HG03196 (cell line): ENCODE measurements around the gene GPATCH2L.

ENCODE experiments used
- ATAC-seq: cut with Tn5 transposase; IDR thresholded peaks from one replicate; pipeline ENCODE4 v1.9.1; 2021; ENCODE audit not compliant: unreplicated experiment

Gene GPATCH2L

GRCh38 chr14:76196980-76197695 lies 45.4 kb downstream of the GPATCH2L start:
- no peak for ATAC-seq

DNA sequence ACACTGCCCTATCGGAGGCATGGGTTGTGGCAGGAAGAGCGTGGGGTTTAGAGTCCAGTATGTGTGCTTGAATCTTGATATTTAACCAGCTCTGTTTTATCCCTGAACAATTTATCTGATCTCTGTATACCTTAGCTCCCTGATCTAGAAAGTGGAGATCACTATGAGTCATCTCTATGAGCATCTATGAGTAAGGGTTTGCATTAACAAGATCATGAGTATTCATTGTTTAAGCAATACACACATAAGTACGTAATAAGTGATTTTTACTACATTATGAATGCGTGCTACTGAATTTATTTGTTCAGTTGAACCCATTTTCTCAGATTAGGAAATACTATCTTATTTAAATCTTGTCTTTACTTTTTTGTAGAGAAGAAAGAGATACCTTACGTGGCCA lies 49.4 kb downstream of the GPATCH2L start:
- ATAC-seq: no peak

DNA sequence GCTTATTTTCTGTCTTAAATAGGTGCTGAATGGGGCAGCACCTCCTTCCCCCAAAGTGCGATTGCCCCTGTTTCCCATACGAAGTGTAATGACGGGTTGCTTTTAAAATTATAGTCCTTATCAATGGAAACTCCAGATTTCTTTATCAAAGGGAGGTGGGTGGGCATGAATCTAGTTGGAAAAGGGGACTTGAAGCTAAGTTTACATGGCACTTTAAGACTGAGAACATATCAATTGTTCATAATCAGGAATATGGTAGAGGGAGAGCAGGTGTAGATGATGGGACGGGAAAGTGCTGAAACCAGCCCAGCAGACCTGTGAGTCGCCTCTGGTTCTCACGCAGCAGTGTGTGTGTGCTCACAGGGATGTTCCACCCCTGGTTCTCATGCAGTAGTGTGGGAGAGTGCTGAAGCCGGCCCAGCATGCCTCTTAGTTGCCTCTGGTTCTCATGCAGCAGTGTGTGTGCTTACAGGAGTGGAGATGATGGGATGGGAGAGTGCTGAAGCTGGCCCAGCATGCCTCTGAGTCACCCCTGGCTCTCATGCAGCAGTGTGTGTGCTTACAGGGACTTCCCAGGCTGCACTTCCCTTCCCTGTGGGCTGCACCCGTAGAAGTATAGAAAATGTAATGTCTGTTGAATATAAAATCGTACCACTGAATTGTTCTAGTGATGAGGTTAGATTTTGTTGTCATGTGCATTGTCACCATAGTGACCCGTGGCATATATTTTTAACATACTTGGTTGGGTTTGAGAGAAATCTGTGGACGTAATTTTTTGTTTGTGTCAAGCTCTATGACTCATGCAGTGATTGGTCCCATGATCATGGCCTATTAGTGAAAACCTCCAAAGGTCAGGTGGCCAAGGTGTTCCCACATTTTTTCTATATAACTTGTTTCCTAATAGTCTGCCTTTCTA lies 51.6 kb downstream of the GPATCH2L start:
- ATAC-seq: peak; percentile 65

- ATAC-seq: no peak
Measured at GRCh38 chr14:76204461-76205230, 52.9 kb downstream of the GPATCH2L start.

GRCh38 chr14:76205708-76206107 lies 54.0 kb downstream of the GPATCH2L start:
- ATAC-seq: no peak

GRCh38 chr14:76208340-76208739 lies 56.6 kb downstream of the GPATCH2L start:
- ATAC-seq: no peak

- ATAC-seq: no peak
Measured at GRCh38 chr14:76212242-76212641, 60.5 kb downstream of the GPATCH2L start.

DNA sequence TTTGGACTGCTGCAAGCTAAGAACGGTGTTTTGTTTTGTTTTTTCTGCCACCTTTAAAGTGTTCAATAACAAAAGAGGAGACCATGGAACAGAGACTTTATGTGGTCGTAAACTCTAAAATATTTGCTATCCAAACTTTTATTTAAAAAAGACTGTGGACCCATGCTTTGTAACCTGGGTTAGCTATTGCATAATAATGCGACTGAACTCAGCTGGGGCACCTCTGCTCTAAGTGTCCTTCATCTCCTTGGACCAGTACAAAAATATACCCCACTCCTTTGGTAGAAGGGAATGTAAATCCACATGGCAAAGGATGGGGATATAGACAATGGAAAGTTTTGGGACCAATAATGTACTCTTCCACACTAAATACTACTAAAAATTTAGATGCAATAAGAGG lies 65.5 kb downstream of the GPATCH2L start:
- ATAC-seq: no peak

GRCh38 chr14:76218662-76219061 lies 66.9 kb downstream of the GPATCH2L start:
- no peak for ATAC-seq

GRCh38 chr14:76219873-76220272 lies 68.2 kb downstream of the GPATCH2L start:
- ATAC-seq: no peak

DNA sequence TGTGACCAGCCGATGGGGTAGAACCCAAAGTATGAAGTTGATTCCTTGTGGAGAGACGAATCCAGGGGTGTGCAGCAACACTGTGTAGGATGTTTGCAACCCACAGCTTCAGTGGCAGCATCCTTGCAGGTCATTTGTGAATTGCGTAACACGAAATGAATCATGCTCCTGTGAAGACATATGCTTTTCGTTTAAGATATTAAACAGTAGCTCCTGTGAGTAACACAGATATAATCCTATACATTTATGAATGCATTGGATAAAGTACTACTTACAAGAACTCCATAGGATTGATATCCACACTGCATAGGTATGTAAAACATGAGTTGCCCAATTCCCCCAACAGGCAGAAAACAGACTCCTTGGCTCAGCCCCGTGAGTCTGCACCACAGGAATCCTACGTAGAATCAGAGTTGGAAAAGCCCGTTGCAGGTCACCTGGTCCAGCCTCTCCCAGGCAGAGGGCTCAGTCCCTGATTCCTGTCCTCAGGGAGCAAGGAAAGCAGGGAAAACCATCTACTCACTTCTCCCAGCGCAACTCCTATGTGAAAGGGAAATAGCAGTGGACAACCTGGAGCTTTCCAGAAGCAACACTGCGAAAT lies 75.8 kb downstream of the GPATCH2L start:
- ATAC-seq: no peak

GRCh38 chr14:76228138-76228537 lies 76.4 kb downstream of the GPATCH2L start:
- no peak for ATAC-seq

DNA sequence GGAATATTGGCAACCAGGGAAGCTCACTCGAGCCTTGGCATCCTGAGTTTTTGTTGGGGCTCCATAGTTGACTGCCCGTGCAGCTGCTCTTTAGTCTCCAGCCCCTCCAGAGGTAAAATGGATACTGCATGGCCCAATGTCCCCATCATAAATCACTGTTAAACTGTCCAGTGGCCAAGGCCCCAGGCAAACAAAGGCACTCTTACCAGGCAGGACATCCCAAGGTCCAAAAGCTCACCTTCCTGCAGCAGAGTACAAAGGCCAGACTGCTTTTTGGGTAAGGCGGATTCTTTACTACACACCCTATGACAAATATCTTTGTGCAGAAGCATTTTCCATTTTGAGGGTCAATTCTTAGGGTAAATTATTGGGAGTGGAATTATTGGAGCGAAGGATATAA lies 81.1 kb downstream of the GPATCH2L start:
- no peak for ATAC-seq

DNA sequence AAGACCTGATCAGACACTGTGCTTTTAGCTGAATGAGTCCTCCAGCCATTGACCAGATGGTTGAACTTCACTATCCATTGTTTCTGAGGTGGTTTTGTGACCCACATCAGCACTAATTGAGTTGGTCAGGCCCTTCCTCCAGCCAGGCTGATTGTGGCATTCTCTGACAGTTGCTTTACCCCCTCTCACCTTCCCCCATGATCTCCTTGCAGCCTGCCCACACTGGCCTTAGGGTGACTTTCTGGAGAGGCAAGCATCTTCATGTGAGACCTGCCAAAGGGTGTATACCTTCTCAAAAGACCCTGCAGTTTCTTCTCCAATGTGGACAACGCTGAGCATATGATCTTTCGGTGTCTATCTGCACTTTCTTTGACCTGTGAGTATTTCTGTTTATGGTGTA lies 83.9 kb downstream of the GPATCH2L start:
- no peak for ATAC-seq

DNA sequence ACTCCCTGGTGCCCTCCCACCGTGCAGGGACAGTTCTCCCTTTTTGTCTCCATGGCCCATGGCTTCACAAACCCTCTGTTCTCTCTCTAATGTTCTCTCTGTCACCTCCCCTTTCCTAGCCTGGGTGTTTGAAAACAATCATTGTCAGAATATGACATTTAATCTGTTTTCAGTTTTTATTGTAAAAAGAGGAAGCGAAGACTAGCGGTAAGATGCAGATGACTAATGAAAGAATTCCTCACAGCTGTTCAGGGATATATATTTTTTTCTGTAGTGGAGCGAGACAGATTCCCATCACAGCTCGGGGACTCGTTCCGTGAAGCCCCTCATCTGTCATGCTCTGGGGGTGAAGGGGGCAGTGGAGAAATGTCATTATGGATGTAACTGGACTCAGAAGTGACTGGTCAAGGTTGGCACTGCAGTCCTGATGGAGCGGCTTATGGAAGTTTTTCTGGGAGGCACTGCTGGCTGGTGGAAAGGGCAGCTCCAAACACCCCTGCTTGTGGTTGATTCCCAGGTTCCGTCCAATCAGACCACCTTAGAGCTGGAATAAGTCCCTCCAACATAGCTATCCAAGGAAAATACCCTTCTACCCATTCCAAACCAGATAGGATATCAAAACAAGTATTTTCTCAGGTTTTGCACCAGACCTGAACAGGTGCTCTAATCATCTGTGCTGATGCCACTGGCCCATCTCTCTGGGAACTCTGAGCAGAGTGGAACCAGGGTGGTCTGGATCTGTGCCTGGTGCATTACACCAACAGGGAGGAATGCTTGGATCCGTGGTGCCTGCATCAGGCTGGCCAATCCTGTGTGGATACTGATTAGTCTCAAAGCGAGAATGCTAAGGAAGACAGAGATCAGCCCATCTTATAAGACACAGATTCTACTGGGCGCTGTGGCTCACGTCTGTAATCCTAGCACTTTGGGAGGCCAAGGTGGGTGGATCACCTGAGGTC lies 84.7 kb downstream of the GPATCH2L start:
- ATAC-seq: peak; percentile 84

- no peak for ATAC-seq
Measured at GRCh38 chr14:76237349-76237990, 85.7 kb downstream of the GPATCH2L start.

DNA sequence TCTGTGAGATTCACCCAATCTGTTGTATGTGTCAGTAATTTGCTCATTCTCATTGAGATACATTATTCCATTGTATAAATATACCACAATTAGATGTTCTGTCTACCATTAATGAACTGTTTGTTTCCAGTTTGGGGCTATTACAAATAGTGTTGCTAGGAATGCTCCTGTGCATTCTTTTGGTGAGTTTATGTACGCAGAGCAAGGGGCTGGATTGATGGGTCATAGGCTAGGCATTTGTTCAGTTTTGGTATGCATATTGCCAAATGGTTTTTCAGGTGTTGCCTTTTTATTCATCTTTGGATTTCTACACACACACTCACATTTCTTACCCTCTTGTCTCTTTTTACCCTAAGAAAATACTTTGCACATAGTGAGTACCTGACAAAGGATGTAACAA lies 93.4 kb downstream of the GPATCH2L start:
- no peak for ATAC-seq

DNA sequence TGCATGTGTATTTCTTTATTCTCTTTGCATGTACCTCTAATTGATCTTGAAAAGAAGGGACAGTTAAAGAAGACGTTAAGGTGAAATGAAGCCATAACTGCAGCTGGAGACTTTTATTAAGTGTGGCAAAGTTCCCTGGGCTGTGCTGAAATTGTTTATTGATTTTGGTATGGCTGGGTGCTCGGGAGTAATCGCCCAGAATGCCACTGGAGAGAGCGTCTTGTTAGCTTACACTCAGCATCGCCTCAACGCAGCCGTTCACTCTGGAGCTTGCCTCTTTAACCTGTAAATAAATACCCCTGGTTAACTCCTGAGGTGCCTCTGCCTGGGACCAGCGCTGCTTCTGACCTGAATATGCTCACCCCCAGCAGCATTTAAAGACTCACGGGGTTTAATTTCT lies 98.6 kb downstream of the GPATCH2L start:
- no peak for ATAC-seq

DNA sequence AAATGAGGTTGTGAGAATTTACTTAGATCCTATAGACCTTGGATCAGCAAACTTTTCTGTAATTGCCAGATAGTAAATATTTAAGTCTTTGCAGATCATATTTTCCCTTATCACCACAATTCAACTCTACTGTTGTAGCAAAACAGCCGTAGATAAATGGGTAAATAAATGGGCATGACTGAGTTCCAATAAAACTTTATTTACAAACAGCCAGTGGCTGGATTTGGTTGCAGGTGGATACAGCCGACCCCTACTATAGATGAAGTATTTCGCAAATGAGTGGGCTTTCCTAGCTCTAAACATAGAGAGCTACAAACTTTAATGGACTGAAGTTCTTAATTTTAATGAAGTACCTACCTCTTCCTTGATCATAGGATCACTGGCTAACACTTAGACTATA lies 100.7 kb downstream of the GPATCH2L start:
- no peak for ATAC-seq
